ENCODE measurements around the gene PSAPL1.

GRCh38 chr4:7467471-7467870 lies 32.7 kb upstream of the PSAPL1 start:
- TF ChIP-seq EZH2 (IDR thresholded peaks at IDR 0.05) (no peak), POLR2AphosphoS5 (IDR thresholded peaks at IDR 0.05; ENCODE audit: borderline replicate concordance, low read depth, low read length) (no peak), FOXP2 (optimal IDR thresholded peaks at IDR 0.05; ENCODE audit: control extremely low read depth, extremely low read length, insufficient read depth) (no peak)
